Breast epithelium (tissue), 3 donors: ENCODE results near the gene C22orf15.

Experiments
- CTCF ChIP-seq, 3 donors: fragments of 450-650 bp; IDR thresholded peaks; one replicate each; pipeline ENCODE4 v1.5.1; 2016 to 2017; ENCODE audit warnings: antibody characterized with exemption in 3 of 3, mild to moderate bottlenecking in 3 of 3, moderate library complexity in 3 of 3
- POLR2A ChIP-seq: fragments of 450-650 bp; IDR thresholded peaks from one replicate; pipeline ENCODE4 v1.6.1; 2016; ENCODE audit warnings: antibody characterized with exemption, mild to moderate bottlenecking, moderate library complexity

DNA sequence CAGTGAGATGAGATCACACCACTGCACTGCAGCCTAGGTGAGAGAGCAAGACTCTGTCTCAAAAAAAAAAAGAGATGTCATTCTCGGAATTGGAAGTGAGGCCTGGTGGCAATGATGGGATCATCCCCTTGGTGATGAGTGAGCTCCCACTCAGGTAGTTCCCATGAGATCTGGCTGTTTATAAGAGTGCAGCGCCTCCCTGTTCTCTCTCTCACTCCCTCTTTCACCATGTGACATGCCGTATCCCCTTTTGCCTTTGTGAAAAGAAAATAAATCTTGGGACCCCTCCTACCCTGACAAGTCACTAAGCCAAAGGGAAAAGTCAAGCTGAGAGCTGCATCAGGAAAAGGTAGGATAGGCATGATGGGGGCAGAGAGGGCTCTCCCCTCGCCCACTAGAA is 40.6 kb upstream of the C22orf15 start:
- no peak for TF ChIP-seq CTCF (IDR thresholded peaks at IDR 0.05)
- TF ChIP-seq POLR2A, result no peak
